Cardiac fibroblast (primary cell): ENCODE data around the gene BAHD1.
A peak's percentile ranks its signal among the peaks of the same experiment; 100 is the strongest.

ENCODE experiments used
- DNase-seq, 2 donors: peaks; one replicate each; pipeline versions ENCODE4 v3.0.0 to v3.0.0-alpha.2; 2010; ENCODE audit warnings: low read depth in 2 of 2
- H3K4me3 ChIP-seq, 2 donors: replicated peaks in 1 of 2; 1 replicate in 1 of 2; 2 replicates in 1 of 2; pipeline ENCODE4 v1.5.1; 2011; ENCODE audit warnings: low read depth in 2 of 2, low read length in 2 of 2, mild to moderate bottlenecking in 2 of 2, moderate library complexity in 1 of 2
- TF ChIP-seq, protein P1 (sequence below): IDR thresholded peaks from one replicate; pipeline ENCODE4 v1.5.1; 2011; ENCODE audit warnings: low read depth, mild to moderate bottlenecking, low read length, inconsistent platforms

Gene BAHD1

DNA sequence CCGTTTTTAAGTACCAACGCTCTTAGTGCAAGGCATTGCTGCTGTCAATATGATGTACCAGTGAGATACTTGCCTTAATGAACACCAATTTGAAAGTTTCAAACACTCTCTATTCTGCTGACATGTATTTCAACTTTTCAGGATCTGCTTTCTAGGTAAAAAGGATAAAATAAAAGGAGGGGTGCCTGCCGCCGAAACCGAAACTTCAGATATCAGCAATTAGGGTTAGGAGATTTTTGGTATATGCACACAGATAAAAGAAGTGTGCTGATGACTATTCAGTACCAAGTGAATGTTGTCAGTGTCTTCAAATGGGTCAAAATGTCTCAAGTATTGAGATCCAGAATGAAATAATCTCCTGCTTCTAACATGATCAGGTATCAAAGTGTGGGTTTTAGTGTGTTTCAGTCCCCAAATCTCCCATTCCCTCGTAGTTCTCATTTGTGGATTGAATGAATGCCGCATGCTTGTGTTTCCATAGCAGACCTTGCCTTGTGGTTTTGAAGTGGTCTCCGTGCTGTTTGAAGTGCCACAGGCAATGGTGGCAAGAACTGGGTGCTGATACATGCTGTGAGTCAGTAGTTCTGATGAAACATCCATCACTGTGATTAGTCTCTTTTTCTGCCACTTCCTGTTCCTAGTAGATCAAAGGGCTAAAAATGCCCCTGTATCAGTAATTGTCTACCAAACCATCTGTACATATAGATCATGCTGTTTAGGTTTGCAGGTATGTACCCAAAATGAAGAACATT lies 52.5 kb downstream of the BAHD1 start:
- TF ChIP-seq, protein P1, sequence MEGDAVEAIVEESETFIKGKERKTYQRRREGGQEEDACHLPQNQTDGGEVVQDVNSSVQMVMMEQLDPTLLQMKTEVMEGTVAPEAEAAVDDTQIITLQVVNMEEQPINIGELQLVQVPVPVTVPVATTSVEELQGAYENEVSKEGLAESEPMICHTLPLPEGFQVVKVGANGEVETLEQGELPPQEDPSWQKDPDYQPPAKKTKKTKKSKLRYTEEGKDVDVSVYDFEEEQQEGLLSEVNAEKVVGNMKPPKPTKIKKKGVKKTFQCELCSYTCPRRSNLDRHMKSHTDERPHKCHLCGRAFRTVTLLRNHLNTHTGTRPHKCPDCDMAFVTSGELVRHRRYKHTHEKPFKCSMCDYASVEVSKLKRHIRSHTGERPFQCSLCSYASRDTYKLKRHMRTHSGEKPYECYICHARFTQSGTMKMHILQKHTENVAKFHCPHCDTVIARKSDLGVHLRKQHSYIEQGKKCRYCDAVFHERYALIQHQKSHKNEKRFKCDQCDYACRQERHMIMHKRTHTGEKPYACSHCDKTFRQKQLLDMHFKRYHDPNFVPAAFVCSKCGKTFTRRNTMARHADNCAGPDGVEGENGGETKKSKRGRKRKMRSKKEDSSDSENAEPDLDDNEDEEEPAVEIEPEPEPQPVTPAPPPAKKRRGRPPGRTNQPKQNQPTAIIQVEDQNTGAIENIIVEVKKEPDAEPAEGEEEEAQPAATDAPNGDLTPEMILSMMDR, result no peak
- no peak overlapping the region for H3K4me3 ChIP-seq
- DNase-seq, result no peak

DNA sequence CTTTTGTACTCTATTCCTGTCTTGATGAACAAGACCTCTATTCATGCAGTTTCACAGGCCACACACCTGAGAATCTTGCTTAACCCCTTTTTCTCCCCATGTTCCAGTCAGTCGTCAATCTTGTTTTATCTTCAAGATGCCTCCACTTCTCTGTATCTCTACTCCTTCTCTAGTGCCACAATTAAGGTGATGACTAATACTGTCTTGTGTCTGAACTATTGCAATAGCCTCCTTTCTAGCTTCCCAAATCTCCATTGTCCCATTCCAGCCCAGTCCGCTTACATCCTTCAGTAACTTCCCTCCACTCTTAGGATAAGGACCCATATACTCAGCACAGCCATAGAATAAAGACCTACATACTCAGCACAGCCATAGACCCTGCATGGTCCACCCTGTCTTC lies 54.8 kb downstream of the BAHD1 start:
- H3K4me3 ChIP-seq, result no peak overlapping the region
- TF ChIP-seq, protein P1, result no peak
- no peak for DNase-seq

- TF ChIP-seq, protein P1, result no peak
- DNase-seq, result peak in 1 of 2 donors; percentile 69
- H3K4me3 ChIP-seq, result no peak overlapping the region
Observed at GRCh38 chr15:40498418-40498817, 57.7 kb downstream of the BAHD1 start.

GRCh38 chr15:40498891-40499290 lies 58.1 kb downstream of the BAHD1 start:
- H3K4me3 ChIP-seq, result no peak overlapping the region
- TF ChIP-seq, protein P1, result no peak
- DNase-seq, result no peak

DNA sequence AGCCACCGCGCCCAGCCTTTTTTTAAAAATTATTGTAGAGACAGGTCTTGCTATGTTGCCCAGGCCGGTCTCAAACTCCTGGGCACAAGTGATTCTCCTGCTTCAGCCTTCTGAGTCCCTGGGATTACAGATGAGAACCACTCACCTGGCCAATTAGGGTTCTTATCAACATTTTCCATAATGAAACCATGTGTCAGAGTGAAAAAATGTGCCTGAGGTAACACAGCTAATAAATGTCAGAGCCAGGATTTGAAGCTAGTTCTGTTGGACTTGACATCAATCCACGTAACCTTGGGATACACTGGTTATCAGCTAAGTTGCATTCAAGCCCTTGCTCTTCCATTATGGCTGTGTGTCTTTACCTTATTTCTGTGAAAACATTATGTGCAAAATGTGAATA lies 59.2 kb downstream of the BAHD1 start:
- TF ChIP-seq, protein P1, result no peak
- H3K4me3 ChIP-seq, result no peak overlapping the region
- no peak for DNase-seq

DNA sequence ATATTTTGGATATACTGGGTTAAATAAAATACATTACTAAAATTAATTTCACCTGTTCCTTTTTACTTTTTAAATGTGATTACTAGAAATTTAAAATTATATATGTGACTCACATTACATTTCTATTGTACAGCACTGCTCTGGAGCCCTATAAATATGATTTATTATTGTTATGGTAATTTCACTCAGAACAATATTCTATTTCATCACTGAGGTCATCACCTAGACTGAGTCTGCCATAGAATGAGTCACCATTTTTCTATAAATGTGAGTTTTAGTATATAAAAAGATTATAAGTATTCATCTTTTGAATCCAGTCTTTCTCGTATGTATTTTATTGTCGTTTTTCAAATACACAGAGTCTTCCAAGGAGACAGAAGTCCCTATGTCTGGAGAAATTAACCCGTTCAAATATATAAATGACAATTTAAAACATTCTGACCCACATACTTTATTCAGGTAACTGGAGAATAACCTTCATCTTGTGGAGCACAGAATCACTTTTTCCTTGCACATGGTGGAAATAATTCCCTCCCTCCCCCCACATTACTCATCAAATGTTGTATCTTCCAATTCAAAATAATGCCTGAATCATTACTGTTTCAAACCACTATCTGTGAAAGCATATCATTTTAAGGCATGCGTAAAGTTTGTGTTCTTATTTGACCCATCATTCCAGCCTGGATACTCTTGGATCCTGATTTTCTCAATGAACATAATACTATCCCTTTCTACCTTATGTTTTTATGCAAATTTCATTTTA lies 60.0 kb downstream of the BAHD1 start:
- no peak overlapping the region for H3K4me3 ChIP-seq
- TF ChIP-seq, protein P1, result no peak
- DNase-seq, result peak in 1 of 2 donors; percentile 53
